GM20000 (cell line): ENCODE data around the gene GALNTL6.

ENCODE experiments used
- DNase-seq: peaks from one replicate; pipeline ENCODE4 v3.0.0; 2012; ENCODE audit warnings: low spot score
- TF ChIP-seq, protein P1 (sequence below): IDR thresholded peaks from 2 replicates; pipeline ENCODE4 v1.5.1; 2012; ENCODE audit warnings: mild to moderate bottlenecking, control low read depth; ENCODE audit errors: extremely low read depth, missing control alignments

GALNTL6 gene

DNA sequence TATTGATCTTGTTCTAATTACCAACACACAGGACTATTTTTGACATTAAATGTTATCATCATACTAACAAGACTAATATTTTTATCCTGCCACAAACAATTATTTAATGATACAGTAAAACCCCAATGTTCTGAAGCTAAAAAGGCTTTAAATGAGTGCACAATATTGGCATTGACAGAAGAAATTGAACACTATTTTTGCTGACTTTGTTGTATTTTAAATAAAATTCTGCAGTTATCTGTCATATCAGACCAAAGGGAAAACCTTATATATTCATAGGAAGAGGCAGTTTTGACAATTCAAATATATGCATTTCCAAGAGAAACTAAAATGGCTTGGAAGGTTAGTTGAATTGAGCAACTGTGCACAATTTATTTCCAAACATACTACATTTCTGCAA lies 957.6 kb downstream of the GALNTL6 start:
- TF ChIP-seq, protein P1, sequence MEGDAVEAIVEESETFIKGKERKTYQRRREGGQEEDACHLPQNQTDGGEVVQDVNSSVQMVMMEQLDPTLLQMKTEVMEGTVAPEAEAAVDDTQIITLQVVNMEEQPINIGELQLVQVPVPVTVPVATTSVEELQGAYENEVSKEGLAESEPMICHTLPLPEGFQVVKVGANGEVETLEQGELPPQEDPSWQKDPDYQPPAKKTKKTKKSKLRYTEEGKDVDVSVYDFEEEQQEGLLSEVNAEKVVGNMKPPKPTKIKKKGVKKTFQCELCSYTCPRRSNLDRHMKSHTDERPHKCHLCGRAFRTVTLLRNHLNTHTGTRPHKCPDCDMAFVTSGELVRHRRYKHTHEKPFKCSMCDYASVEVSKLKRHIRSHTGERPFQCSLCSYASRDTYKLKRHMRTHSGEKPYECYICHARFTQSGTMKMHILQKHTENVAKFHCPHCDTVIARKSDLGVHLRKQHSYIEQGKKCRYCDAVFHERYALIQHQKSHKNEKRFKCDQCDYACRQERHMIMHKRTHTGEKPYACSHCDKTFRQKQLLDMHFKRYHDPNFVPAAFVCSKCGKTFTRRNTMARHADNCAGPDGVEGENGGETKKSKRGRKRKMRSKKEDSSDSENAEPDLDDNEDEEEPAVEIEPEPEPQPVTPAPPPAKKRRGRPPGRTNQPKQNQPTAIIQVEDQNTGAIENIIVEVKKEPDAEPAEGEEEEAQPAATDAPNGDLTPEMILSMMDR: no peak

DNA sequence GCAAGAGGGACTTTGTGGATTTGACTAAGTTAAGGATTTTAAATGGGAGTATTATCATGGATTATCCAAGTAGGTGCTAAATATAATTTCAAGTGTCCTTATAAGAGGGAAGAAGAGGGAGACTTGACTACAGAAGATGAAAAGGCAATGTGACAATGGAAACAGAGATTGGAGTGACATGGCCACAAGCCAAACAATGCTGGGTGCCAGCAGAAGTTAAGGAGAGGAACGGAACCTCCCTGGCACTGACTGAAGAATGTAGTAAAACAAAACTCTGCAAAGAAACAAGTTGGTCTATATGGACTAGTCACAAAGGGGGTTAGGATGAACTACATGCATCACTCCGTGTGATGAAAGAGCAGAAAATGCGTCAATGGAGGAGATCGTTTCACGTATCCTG lies 959.6 kb downstream of the GALNTL6 start:
- no peak for DNase-seq
- TF ChIP-seq, protein P1: no peak

More for the DNA sequence above, 957.6 kb downstream of the GALNTL6 start:
- no peak for DNase-seq

DNA sequence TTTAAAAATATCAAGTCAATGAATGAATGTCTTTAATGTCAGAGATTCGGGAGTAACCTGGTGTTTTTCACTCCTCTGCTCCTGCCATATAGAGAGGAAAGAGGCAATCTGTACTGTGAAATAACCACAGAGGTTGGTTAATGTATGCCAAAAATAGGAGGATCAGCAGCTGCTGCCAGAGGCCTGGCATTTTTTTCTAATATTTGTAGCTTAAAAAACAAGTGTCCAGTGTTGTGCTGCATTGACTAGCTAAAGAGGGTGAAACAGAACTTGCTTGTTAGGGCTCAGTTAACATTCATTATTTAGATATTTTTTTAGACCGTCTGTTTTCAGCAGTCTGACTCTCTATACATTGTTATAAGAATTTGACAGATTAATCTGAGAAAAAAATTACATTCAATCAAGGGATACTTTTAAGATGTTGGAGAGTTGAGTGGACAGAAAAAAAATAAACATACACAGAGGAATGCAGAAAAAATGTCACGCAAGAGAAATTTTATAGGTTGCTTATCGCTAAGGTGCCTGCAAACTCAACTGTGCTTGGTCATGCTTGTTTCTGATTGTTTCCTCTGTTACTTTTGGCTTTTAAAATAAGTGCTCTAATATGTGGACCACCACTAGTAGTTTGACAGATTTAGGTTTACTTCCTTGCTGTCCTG lies 963.1 kb downstream of the GALNTL6 start:
- no peak for DNase-seq
- TF ChIP-seq, protein P1: no peak

DNA sequence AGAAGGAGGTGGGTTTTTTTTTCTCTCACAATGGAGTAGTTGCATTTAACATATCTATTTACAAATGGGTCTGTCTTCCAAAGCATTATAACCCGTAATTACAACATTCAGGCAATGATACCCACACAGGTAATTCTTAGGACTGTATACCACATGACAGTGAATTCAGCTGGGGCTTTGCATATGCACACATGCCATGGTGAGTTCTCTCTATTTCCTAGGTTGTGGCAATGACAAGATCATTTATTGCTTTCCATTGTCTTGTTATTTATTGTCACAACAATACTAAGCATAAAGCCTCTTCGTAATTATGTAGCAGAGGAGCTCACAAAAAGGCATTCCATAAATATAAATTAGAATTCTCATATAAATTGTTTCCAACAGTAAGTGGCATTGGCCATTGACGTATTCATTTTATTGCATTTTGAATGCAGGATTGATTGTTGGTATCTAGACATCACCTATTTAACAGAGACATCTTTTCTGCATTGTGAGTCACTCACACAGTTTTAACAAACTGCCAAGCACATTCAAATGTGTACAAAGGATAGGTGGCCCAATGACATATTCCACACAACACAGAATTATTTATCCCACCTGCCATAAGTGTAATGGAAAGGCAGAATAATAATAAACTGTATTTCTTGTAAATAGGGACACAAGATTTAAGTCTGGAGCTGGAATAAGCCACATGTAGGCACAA lies 964.7 kb downstream of the GALNTL6 start:
- TF ChIP-seq, protein P1: no peak
- no peak for DNase-seq

DNA sequence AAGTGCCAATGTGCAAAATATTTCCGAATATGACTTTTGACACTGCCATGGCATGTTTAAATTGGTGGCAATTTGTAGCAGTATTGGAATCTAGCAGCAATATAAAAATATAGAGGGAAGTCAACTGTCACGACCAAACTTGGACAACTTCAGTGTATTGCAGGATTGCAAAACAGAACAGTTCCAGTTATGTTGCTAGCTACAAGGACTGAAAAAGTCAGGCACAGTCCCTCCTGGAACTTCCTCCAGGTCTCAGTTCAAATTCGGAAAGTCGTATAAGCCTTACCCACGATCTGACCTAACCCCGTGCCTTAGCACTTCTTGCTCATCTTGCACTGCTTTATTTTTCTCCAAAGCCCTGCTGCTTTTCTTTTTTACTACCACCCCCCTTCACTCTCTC lies 965.4 kb downstream of the GALNTL6 start:
- no peak for DNase-seq
- TF ChIP-seq, protein P1: no peak

DNA sequence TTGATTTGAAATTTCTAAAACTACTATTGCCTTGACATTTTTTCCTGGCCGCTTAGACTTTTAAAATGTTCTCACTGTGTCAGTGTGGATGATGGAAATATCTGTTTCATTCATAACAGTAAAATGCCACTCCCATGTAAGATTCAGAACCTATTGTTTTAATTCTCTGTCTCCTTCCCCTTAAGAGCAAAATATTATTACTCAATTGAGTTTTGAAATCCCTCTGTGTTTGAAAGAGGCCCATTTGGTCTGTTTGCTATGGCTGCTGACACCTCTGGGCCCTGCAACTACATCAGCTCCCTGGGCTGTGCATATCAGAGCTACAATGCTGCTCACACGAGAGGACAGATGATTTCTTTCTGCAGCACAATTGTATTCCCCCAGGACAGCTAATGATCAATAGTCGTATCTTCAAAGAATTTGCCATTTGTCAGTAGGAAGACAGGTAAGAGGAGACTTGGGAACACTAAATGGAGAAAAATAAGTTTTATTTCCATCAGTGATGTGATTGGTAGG lies 967.4 kb downstream of the GALNTL6 start:
- no peak for DNase-seq
- TF ChIP-seq, protein P1: no peak

DNA sequence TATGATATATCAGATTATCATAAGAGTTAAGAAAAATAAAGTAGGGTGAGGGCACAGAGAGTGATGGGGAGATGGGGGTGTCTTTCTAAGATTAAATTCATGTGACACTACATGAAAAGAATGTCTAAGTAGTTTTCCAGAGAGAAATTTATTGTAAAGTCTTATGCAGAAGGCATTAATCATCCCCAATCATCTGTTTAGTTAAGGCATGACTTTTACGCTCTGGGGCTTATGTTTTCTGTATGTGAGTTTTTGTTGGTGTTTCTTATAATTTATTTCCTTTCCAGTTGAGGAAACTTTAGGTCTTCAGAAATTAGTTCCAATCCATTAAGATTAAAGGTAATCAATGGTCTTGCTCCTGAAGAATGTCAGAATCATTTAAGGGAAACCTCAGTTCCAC lies 972.4 kb downstream of the GALNTL6 start:
- TF ChIP-seq, protein P1: no peak
- DNase-seq: no peak
